HCT116 (cell line): ENCODE results near the gene GNPTG. TPM values are rescaled to one million over a fixed set of nuclear protein-coding genes. Genes with fewer than 3 reads are reported as not detected.

Experiments used
- ATAC-seq: fragments of 200-7000 bp; cut with Tn5 transposase; 2 replicates; pipeline ENCODE4 v1.9.1; 2020; ENCODE audit warnings: mild to moderate bottlenecking, moderate library complexity
- BruUV-seq: library from RNA; stranded (reverse); fragments of 400-500 nt; replicated peaks from 2 replicates; lab custom pipeline; 2021; lab: Mats Ljungman, UMichigan
- CTCF ChIA-PET: fragments of 300-600 bp; sonication (Branson Sonifier 250); formaldehyde crosslinking; loops from one replicate; lab custom pipeline; 2021; ENCODE audit warnings: antibody characterized with exemption; lab: Charles Lee
- POLR2A ChIA-PET: fragments of 300-600, 350-600 bp; sonication (Branson Sonifier 250); formaldehyde crosslinking; loops from one replicate; lab custom pipeline; 2021; ENCODE audit warnings: antibody characterized with exemption; lab: Charles Lee
- RAD21 ChIA-PET, 2 experiments: fragments of 300-600 bp; sonication (Branson Sonifier 250); formaldehyde crosslinking; loops; one replicate each; lab custom pipeline; 2023; ENCODE audit warnings: low total read pairs in 2 of 2; ENCODE audit not compliant: uncharacterized antibody in 2 of 2, unreplicated experiment in 2 of 2, low non-redundant PET in 1 of 2; lab: Charles Lee
- DNase-seq: peaks from one replicate; pipeline ENCODE4 v3.0.0-alpha.2; 2010; ENCODE audit warnings: low read depth, low spot score
- H2AFZ ChIP-seq: fragments of 200-600 bp; shearing (Covaris generic), sonication (generic); 2 replicates; pipeline ENCODE4 v1.6.1; 2017; ENCODE audit warnings: low read depth, mixed run types, mixed read lengths, antibody characterized with exemption, low read length; ENCODE audit not compliant: poor library complexity, severe bottlenecking
- H3K27ac ChIP-seq: 2 replicates; pipeline ENCODE4 v1.5.1; 2012; ENCODE audit warnings: low read depth, low read length
- H3K27me3 ChIP-seq: fragments of 200-600 bp; sonication (generic); 2 replicates; pipeline ENCODE4 v1.6.1; 2016; ENCODE audit warnings: mixed run types, low read length, mixed read lengths; ENCODE audit not compliant: insufficient read depth
- H3K36me3 ChIP-seq, 2 experiments: fragments of 200-500 bp in 1 of 2; fragments of 200-600 bp in 1 of 2; sonication (Bioruptor generic) in 1 of 2; sonication (generic) in 1 of 2; 2 replicates each; pipeline versions ENCODE4 v1.5.1 to v1.6.1; 2014 to 2016; ENCODE audit warnings: low read length in 2 of 2, inconsistent platforms in 1 of 2, mixed read lengths in 1 of 2, mixed run types in 1 of 2; ENCODE audit not compliant: insufficient read depth in 2 of 2, control insufficient read depth in 1 of 2
- H3K4me1 ChIP-seq, 2 experiments: fragments of 200-600 bp in 1 of 2; sonication (generic) in 1 of 2; 2 replicates each; pipeline versions ENCODE4 v1.5.1 to v1.6.1; 2012 to 2017; ENCODE audit warnings: low read length in 2 of 2, inconsistent platforms in 1 of 2, mild to moderate bottlenecking in 1 of 2, mixed read lengths in 1 of 2, mixed run types in 1 of 2, moderate library complexity in 1 of 2; ENCODE audit not compliant: insufficient read depth in 2 of 2, control insufficient read depth in 1 of 2
- H3K4me2 ChIP-seq: fragments of 200-600 bp; sonication (generic); 2 replicates; pipeline ENCODE4 v1.6.1; 2017; ENCODE audit warnings: mixed run types, low read length, mixed read lengths
- H3K4me3 ChIP-seq, 2 experiments: fragments of 200-600 bp in 1 of 2; sonication (generic) in 1 of 2; replicated peaks in 1 of 2; 2 replicates each; pipeline ENCODE4 v1.5.1; 2011 to 2016; ENCODE audit warnings: low read length in 2 of 2, control low read depth in 1 of 2, low read depth in 1 of 2, mild to moderate bottlenecking in 1 of 2, mixed read lengths in 1 of 2, mixed run types in 1 of 2
- H3K79me2 ChIP-seq: fragments of 200-600 bp; sonication (generic); 2 replicates; pipeline ENCODE4 v1.6.1; 2017; ENCODE audit warnings: mild to moderate bottlenecking, mixed run types, low read length, moderate library complexity, mixed read lengths; ENCODE audit not compliant: insufficient read depth
- H3K9ac ChIP-seq: fragments of 200-600 bp; sonication (generic); 2 replicates; pipeline ENCODE4 v1.6.1; 2016; ENCODE audit warnings: low read length, mixed read lengths
- H3K9me2 ChIP-seq: fragments of 200-600 bp; sonication (generic), shearing (Covaris generic); 2 replicates; pipeline ENCODE4 v1.6.1; 2017; ENCODE audit warnings: mixed run types, mild to moderate bottlenecking, moderate library complexity; ENCODE audit not compliant: insufficient read depth
- H3K9me3 ChIP-seq, 2 experiments: fragments of 200-500 bp in 1 of 2; fragments of 200-600 bp in 1 of 2; sonication (Bioruptor generic) in 1 of 2; sonication (generic) in 1 of 2; 2 replicates each; pipeline ENCODE4 v1.6.1; 2014 to 2017; ENCODE audit warnings: low read length in 2 of 2, mixed read lengths in 2 of 2, inconsistent platforms in 1 of 2, low read depth in 1 of 2, mild to moderate bottlenecking in 1 of 2, mixed run types in 1 of 2, moderate library complexity in 1 of 2; ENCODE audit not compliant: control insufficient read depth in 1 of 2, insufficient read depth in 1 of 2
- H4K20me1 ChIP-seq: fragments of 200-600 bp; sonication (generic), shearing (Covaris generic); 2 replicates; pipeline ENCODE4 v1.6.1; 2017; ENCODE audit warnings: mixed run types, mild to moderate bottlenecking, moderate library complexity; ENCODE audit not compliant: insufficient read depth
- CBX3 ChIP-seq: IDR thresholded peaks from 2 replicates; pipeline ENCODE4 v1.6.1; 2012; ENCODE audit warnings: low read depth
- EZH2phosphoT487 ChIP-seq: fragments of 200-600 bp; IDR thresholded peaks from 2 replicates; pipeline ENCODE4 v1.6.1; 2018; ENCODE audit warnings: antibody characterized with exemption, borderline replicate concordance
- FOSL1 ChIP-seq: IDR thresholded peaks from 2 replicates; pipeline ENCODE4 v1.6.1; 2012; ENCODE audit warnings: low read depth
- RAD21 ChIP-seq: IDR thresholded peaks from 2 replicates; pipeline ENCODE4 v1.6.1; 2012; ENCODE audit warnings: low read depth, mild to moderate bottlenecking
- SIN3A ChIP-seq: IDR thresholded peaks from 2 replicates; pipeline ENCODE4 v1.6.1; 2012; ENCODE audit warnings: low read depth
- SRF ChIP-seq: IDR thresholded peaks from 2 replicates; pipeline ENCODE4 v1.6.1; 2012; ENCODE audit warnings: low read depth
- intact Hi-C: fragments of 100-400 bp; cut with micrococcal nuclease; formaldehyde crosslinking; loops from 2 replicates; pipeline ENCODE4 v1.10.0; 2022
- total RNA-seq: library from RNA; stranded (reverse); gene quantifications from one replicate; pipeline ENCODE4 v1.2.1, GENCODE V29; 2021; ENCODE audit not compliant: unreplicated experiment
- TF ChIP-seq, protein P1 (sequence below): IDR thresholded peaks from 2 replicates; pipeline ENCODE4 v1.6.1; 2012
- TF ChIP-seq, protein P2 (sequence below), 3 experiments: fragments of 200-600 bp in 1 of 3; sonication (generic) in 1 of 3; IDR thresholded peaks in 2 of 3; conservative IDR thresholded peaks in 1 of 3; 2 replicates each; pipeline ENCODE4 v1.5.1; 2012 to 2017; ENCODE audit warnings: low read depth in 2 of 3, low read length in 2 of 3, antibody characterized with exemption in 1 of 3, borderline replicate concordance in 1 of 3, control low read depth in 1 of 3, mild to moderate bottlenecking in 1 of 3, mixed read lengths in 1 of 3, mixed run types in 1 of 3, moderate library complexity in 1 of 3; ENCODE audit not compliant: insufficient read depth in 1 of 3

The GNPTG gene
- total RNA-seq, 1 experiment from 2014 or later, result 35.2 TPM

DNA sequence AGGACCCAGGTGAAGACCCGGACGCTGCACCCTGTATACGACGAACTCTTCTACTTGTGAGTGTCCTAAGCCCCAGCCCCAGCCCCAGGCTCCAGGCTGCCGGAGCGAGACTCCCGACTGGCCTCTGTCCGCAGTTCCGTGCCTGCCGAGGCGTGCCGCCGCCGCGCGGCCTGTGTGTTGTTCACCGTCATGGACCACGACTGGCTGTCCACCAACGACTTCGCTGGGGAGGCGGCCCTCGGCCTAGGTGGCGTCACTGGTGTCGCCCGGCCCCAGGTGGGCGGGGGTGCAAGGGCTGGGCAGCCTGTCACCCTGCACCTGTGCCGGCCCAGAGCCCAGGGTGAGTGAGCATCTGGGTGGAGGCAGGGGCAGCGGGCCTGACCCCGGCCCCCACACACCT, 3.8 kb upstream of the GNPTG start:
- Histone ChIP-seq H3K27ac (no peak overlapping the region), H3K9me2 (no peaks in the 10 kb centered on the region), H3K4me2 (no peak overlapping the region), H3K27me3 (no peaks in the 10 kb centered on the region), H3K36me3 (peaks cover 0 to 9% of the 10 kb centered on the region in 2 experiments; a peak in 1 of 4 replicates), H3K9me3 (no peaks in the 10 kb centered on the region), H3K79me2 (peaks cover 29% of the 10 kb centered on the region), H2AFZ (no peak overlapping the region), H3K9ac (no peak overlapping the region), H3K4me1 (peaks cover 14 to 23% of the 10 kb centered on the region in 2 experiments), H4K20me1 (no peaks in the 10 kb centered on the region), H3K4me3 (no peak overlapping the region)
- DNase-seq (no peak), ATAC-seq (no peak)
- ChIA-PET RAD21 (no interaction called here), POLR2A (no interaction called here), CTCF (no interaction called here)
- no TSS peak for BruUV-seq
- no peak for TF ChIP-seq CBX3
- TF ChIP-seq, protein P1, sequence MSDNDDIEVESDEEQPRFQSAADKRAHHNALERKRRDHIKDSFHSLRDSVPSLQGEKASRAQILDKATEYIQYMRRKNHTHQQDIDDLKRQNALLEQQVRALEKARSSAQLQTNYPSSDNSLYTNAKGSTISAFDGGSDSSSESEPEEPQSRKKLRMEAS, result no peak
- TF ChIP-seq FOSL1, result no peak
- no peak for TF ChIP-seq EZH2phosphoT487
- TF ChIP-seq, protein P2, sequence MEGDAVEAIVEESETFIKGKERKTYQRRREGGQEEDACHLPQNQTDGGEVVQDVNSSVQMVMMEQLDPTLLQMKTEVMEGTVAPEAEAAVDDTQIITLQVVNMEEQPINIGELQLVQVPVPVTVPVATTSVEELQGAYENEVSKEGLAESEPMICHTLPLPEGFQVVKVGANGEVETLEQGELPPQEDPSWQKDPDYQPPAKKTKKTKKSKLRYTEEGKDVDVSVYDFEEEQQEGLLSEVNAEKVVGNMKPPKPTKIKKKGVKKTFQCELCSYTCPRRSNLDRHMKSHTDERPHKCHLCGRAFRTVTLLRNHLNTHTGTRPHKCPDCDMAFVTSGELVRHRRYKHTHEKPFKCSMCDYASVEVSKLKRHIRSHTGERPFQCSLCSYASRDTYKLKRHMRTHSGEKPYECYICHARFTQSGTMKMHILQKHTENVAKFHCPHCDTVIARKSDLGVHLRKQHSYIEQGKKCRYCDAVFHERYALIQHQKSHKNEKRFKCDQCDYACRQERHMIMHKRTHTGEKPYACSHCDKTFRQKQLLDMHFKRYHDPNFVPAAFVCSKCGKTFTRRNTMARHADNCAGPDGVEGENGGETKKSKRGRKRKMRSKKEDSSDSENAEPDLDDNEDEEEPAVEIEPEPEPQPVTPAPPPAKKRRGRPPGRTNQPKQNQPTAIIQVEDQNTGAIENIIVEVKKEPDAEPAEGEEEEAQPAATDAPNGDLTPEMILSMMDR (IDR thresholded peaks at IDR 0.05 in 2 of 3, conservative IDR thresholded peaks at IDR 0.05 in 1 of 3; ENCODE audit: borderline replicate concordance in 1 of 3, insufficient read depth in 1 of 3, low read depth in 2 of 3, low read length in 2 of 3), result no peak
- intact Hi-C loops, result no loop called here

DNA sequence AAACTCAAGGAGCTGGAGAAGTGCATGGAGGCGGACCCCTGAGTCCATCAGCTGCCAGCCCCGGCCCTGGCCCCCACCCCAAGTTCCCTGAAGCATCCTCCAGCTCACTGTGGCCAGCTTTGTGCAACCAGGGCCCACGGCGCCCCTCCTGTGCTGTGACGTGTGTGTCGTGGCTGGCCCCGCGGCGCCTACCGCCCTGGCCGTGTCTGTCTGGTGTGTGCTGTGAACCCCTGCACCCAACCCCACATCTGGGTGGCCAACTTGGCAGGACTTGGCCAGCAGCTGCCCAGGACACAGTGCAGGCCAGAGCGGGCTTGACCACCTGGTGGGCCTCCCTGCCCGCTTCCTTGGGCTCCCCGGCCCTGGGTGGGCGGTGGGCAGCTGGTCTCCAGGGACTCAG, 3.3 kb upstream of the GNPTG start:
- DNase-seq (no peak), ATAC-seq (no peak)
- H3K9me2 ChIP-seq, result no peaks in the 10 kb centered on the region
- no TSS peak for BruUV-seq
- H2AFZ ChIP-seq, result no peak overlapping the region
- peaks cover 14 to 21% of the 10 kb centered on the region in 2 experiments for H3K4me1 ChIP-seq
- POLR2A ChIA-PET, result no interaction called here
- no peaks in the 10 kb centered on the region for H3K9me3 ChIP-seq
- H3K79me2 ChIP-seq, result peaks cover 33% of the 10 kb centered on the region
- no peaks in the 10 kb centered on the region for H3K27me3 ChIP-seq
- TF ChIP-seq, protein P2 (IDR thresholded peaks at IDR 0.05 in 2 of 3, conservative IDR thresholded peaks at IDR 0.05 in 1 of 3; ENCODE audit: borderline replicate concordance in 1 of 3, insufficient read depth in 1 of 3, low read depth in 2 of 3, low read length in 2 of 3), result no peak
- TF ChIP-seq CBX3 (no peak), RAD21 (no peak), SIN3A (no peak), SRF (no peak)
- CTCF ChIA-PET, result no interaction called here
- no peak overlapping the region for H3K4me2 ChIP-seq
- H3K9ac ChIP-seq, result no peak overlapping the region
- RAD21 ChIA-PET, result no interaction called here
- H3K27ac ChIP-seq, result no peak overlapping the region
- H3K4me3 ChIP-seq, result no peak overlapping the region
- peaks cover 0 to 9% of the 10 kb centered on the region in 2 experiments; a peak in 1 of 4 replicates for H3K36me3 ChIP-seq
- H4K20me1 ChIP-seq, result no peaks in the 10 kb centered on the region
- intact Hi-C loops, result no loop called here
